ENCODE results near the gene COL5A1.

The COL5A1 gene

GRCh38 chr9:134617836-134618162 lies 23.8 kb upstream of the COL5A1 start:
- Histone ChIP-seq H3K4me3 (ENCODE audit: low read depth, low read length, poor library complexity, severe bottlenecking) (no peak overlapping the region), H3F3A (ENCODE audit: insufficient read depth, low read length) (no peaks in the 10 kb centered on the region), H3K9me3 (ENCODE audit: low read length) (peaks cover 5% of the 10 kb centered on the region; the same call in 1 of the 2 replicates), H3K27me3 (ENCODE audit: insufficient read depth, low read length) (no peaks in the 10 kb centered on the region), H4K20me1 (ENCODE audit: insufficient read depth, low read length) (no peaks in the 10 kb centered on the region), H3K9me2 (ENCODE audit: low read depth, low read length) (no peaks in the 10 kb centered on the region), H3K27ac (ENCODE audit: low read depth, low read length, poor library complexity, severe bottlenecking) (no peak overlapping the region), H3K9ac (ENCODE audit: low read length) (no peak overlapping the region), H3K36me3 (ENCODE audit: insufficient read depth, low read length) (no peaks in the 10 kb centered on the region), H2AFZ (ENCODE audit: low read length) (no peak overlapping the region), H3K4me1 (ENCODE audit: insufficient read depth, low read length, severe bottlenecking) (no peaks in the 10 kb centered on the region), H3K4me2 (ENCODE audit: low read length) (no peak overlapping the region), H3K79me2 (ENCODE audit: insufficient read depth, low read length) (no peaks in the 10 kb centered on the region)
- no peak for TF ChIP-seq EZH2 (IDR thresholded peaks at IDR 0.05; ENCODE audit: borderline replicate concordance, low read length)
- TF ChIP-seq CTCF (IDR thresholded peaks at IDR 0.05; ENCODE audit: low read length), result no peak

- H2AFZ ChIP-seq (ENCODE audit: low read length), result no peak overlapping the region
- no peak overlapping the region for H3K4me3 ChIP-seq (ENCODE audit: low read depth, low read length, poor library complexity, severe bottlenecking)
- no peak for TF ChIP-seq CTCF (IDR thresholded peaks at IDR 0.05; ENCODE audit: low read length)
- TF ChIP-seq EZH2 (IDR thresholded peaks at IDR 0.05; ENCODE audit: borderline replicate concordance, low read length), result no peak
- H3K4me1 ChIP-seq (ENCODE audit: insufficient read depth, low read length, severe bottlenecking), result no peaks in the 10 kb centered on the region
- H3K79me2 ChIP-seq (ENCODE audit: insufficient read depth, low read length), result no peaks in the 10 kb centered on the region
- no peak overlapping the region for H3K9ac ChIP-seq (ENCODE audit: low read length)
- no peaks in the 10 kb centered on the region for H3K27me3 ChIP-seq (ENCODE audit: insufficient read depth, low read length)
- no peak overlapping the region for H3K27ac ChIP-seq (ENCODE audit: low read depth, low read length, poor library complexity, severe bottlenecking)
- no peaks in the 10 kb centered on the region for H3K36me3 ChIP-seq (ENCODE audit: insufficient read depth, low read length)
- peaks cover 5% of the 10 kb centered on the region; the same call in 1 of the 2 replicates for H3K9me3 ChIP-seq (ENCODE audit: low read length)
- H4K20me1 ChIP-seq (ENCODE audit: insufficient read depth, low read length), result no peaks in the 10 kb centered on the region
- no peaks in the 10 kb centered on the region for H3K9me2 ChIP-seq (ENCODE audit: low read depth, low read length)
- no peaks in the 10 kb centered on the region for H3F3A ChIP-seq (ENCODE audit: insufficient read depth, low read length)
- no peak overlapping the region for H3K4me2 ChIP-seq (ENCODE audit: low read length)
Observed at GRCh38 chr9:134618163-134618832, 23.3 kb upstream of the COL5A1 start.

GRCh38 chr9:134618833-134619447 lies 22.7 kb upstream of the COL5A1 start:
- Histone ChIP-seq H3K9me2 (ENCODE audit: low read depth, low read length) (no peaks in the 10 kb centered on the region), H3K9ac (ENCODE audit: low read length) (no peak overlapping the region), H3K27ac (ENCODE audit: low read depth, low read length, poor library complexity, severe bottlenecking) (no peak overlapping the region), H3K4me2 (ENCODE audit: low read length) (no peak overlapping the region), H3K79me2 (ENCODE audit: insufficient read depth, low read length) (no peaks in the 10 kb centered on the region), H3K9me3 (ENCODE audit: low read length) (peaks cover 4% of the 10 kb centered on the region; the same call in 1 of the 2 replicates), H3K27me3 (ENCODE audit: insufficient read depth, low read length) (no peaks in the 10 kb centered on the region), H3F3A (ENCODE audit: insufficient read depth, low read length) (no peaks in the 10 kb centered on the region), H4K20me1 (ENCODE audit: insufficient read depth, low read length) (no peaks in the 10 kb centered on the region), H3K36me3 (ENCODE audit: insufficient read depth, low read length) (no peaks in the 10 kb centered on the region), H2AFZ (ENCODE audit: low read length) (no peak overlapping the region), H3K4me3 (ENCODE audit: low read depth, low read length, poor library complexity, severe bottlenecking) (no peak overlapping the region), H3K4me1 (ENCODE audit: insufficient read depth, low read length, severe bottlenecking) (no peaks in the 10 kb centered on the region)
- TF ChIP-seq CTCF (IDR thresholded peaks at IDR 0.05; ENCODE audit: low read length), result no peak
- no peak for TF ChIP-seq EZH2 (IDR thresholded peaks at IDR 0.05; ENCODE audit: borderline replicate concordance, low read length)

Measured in OCI-LY1 (cell line).